Activated naive CD8-positive, alpha-beta T cell (primary cell): ENCODE data around the gene TCEANC2.

Source experiments
- H3K27ac Mint-ChIP-seq: one replicate; pipeline ENCODE4 v1.8.0; 2021; ENCODE audit warnings: mixed read lengths
- H3K27me3 Mint-ChIP-seq: one replicate; pipeline ENCODE4 v1.8.0; 2021; ENCODE audit warnings: mixed read lengths
- H3K36me3 Mint-ChIP-seq: one replicate; pipeline ENCODE4 v1.8.0; 2021; ENCODE audit warnings: mixed read lengths
- H3K4me1 Mint-ChIP-seq: one replicate; pipeline ENCODE4 v1.8.0; 2021; ENCODE audit warnings: low read depth, mixed read lengths
- H3K4me3 Mint-ChIP-seq: one replicate; pipeline ENCODE4 v1.8.0; 2021; ENCODE audit warnings: mild to moderate bottlenecking, mixed read lengths
- H3K9me3 Mint-ChIP-seq: one replicate; pipeline ENCODE4 v1.8.0; 2021; ENCODE audit warnings: low read depth, mixed read lengths

Gene TCEANC2

DNA sequence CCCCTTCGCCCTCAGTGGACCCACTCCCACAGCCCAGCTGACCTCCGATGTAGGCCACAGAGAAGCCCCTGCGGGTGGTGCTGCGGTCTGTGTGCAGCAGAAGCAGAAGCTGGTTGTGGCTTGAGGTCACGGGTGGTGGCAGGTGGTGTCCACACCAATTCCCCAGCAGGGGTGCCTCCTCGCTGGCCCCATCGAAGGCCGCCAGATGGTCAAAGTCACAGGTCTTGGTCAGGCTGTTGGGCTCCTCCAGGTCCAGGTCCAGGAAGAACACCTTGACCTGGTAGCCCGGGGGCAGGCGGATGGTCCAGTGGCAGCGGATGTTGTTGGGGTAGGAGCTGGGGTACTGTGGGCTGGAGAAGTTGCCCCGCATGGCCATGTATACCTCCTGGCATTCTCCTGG lies 86.3 kb downstream of the TCEANC2 start:
- no peaks in the 10 kb centered on the region for H3K36me3 Mint-ChIP-seq

DNA sequence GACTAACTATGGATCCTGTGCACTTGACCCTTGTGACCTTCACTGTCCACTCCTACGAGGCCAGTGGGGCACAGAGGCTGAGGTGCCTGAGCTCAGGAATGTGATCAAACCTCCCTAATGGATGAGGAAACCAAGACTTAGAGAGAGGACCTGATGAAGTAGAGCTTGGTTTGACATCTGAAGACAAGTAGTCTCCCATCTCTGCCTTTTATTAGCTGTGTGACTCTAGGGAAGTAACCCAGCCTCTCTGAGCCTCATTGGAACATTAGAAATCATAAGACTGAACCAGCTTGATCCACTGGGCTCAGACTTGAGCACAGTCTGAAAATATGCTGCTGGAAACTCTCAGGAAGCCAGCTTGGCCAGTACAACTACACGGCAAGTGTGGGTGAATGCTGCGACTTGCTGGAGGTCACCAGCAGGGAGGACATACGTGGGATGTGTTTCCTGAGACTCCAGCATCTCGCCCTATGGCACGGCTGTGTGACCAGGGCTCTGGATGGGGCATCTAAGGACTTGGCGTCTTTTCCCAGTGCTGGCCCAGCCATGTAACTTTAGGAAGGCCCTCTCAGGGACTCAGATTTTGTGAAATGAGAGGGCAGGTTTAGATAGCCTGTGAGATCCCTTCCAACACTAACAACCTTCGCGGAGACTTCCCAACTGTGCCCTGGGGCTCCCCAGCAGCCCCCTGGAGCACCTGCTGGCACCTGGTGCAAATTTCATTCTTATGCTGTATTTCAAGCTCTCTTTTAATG lies 88.9 kb downstream of the TCEANC2 start:
- no peak overlapping the region for H3K4me3 Mint-ChIP-seq
- no peak overlapping the region for H3K27ac Mint-ChIP-seq
- H3K4me1 Mint-ChIP-seq, result no peaks in the 10 kb centered on the region
- H3K36me3 Mint-ChIP-seq, result no peaks in the 10 kb centered on the region
- H3K27me3 Mint-ChIP-seq, result no peaks in the 10 kb centered on the region
- H3K9me3 Mint-ChIP-seq, result no peaks in the 10 kb centered on the region

More for the DNA sequence above, 86.3 kb downstream of the TCEANC2 start:
- H3K9me3 Mint-ChIP-seq, result no peaks in the 10 kb centered on the region
- no peak overlapping the region for H3K27ac Mint-ChIP-seq
- no peak overlapping the region for H3K4me3 Mint-ChIP-seq
- H3K4me1 Mint-ChIP-seq, result no peaks in the 10 kb centered on the region
- no peaks in the 10 kb centered on the region for H3K27me3 Mint-ChIP-seq

DNA sequence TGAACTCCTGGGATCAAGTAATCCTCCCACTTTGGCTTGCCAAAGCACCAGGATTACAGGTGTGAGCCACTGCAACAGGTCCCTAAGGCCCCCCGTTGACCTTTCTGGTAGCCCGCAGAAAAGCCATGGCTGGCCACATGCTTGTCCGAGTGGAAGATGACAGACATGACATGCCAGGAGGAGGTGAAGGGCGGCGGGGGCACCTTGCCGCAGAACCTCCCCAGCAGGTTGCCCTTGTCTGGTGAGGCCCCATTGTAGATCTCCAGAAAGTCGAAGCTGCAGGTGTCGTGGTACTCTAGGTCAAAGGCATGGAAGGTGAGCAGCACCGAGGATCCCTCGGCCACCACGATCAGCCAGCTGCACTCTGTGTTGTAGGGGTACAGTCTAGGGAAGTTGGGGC lies 91.0 kb downstream of the TCEANC2 start:
- H3K27me3 Mint-ChIP-seq, result no peaks in the 10 kb centered on the region
- H3K9me3 Mint-ChIP-seq, result no peaks in the 10 kb centered on the region
- H3K36me3 Mint-ChIP-seq, result no peaks in the 10 kb centered on the region
- H3K4me1 Mint-ChIP-seq, result no peaks in the 10 kb centered on the region
- H3K4me3 Mint-ChIP-seq, result no peak overlapping the region
- H3K27ac Mint-ChIP-seq, result no peak overlapping the region

DNA sequence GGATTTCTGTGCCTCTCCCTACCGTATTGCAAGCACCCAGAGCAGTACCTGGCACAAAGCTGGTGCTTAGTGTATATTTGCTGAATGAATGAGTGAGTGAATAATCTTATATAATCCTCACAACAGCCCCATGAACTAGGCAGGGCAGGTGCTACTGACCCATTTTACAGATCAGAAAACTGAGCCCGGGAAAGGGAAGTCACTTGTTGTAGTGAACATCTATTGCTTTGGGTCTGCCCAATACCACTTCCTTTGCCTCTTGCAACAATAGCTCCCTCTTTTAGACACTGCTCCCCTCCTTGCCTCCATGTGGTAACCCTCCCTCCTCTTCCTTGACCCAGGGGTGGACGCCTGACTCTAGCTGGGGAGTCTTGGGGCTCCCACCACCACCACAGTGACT lies 96.3 kb downstream of the TCEANC2 start:
- H3K27me3 Mint-ChIP-seq, result no peaks in the 10 kb centered on the region
- H3K4me1 Mint-ChIP-seq, result no peaks in the 10 kb centered on the region
- no peaks in the 10 kb centered on the region for H3K9me3 Mint-ChIP-seq
- no peak overlapping the region for H3K4me3 Mint-ChIP-seq
- H3K27ac Mint-ChIP-seq, result no peak overlapping the region
- no peaks in the 10 kb centered on the region for H3K36me3 Mint-ChIP-seq

DNA sequence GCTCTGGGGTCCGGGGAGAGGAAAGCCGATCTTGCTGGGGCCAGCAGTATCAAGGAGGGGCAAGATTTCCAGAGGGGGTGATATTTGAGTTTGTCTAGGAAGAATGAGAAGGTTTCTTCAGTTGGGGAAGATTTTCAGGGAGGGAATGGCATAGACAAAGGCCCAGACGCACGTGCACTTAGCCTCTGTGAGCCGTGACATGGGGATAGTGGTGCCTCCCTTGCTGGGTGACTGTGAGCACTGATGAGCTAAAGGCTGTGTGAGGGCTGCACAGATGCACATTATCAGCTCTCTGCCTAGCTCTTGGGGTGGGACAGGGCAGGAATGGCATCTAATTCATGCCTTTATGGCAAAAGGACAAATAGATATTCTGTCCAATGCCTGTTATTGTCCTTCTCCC lies 97.6 kb downstream of the TCEANC2 start:
- H3K9me3 Mint-ChIP-seq, result no peaks in the 10 kb centered on the region
- no peaks in the 10 kb centered on the region for H3K36me3 Mint-ChIP-seq
- H3K4me1 Mint-ChIP-seq, result no peaks in the 10 kb centered on the region
- peak overlapping the region; percentile 34 for H3K27ac Mint-ChIP-seq
- no peaks in the 10 kb centered on the region for H3K27me3 Mint-ChIP-seq
- H3K4me3 Mint-ChIP-seq, result no peak overlapping the region

DNA sequence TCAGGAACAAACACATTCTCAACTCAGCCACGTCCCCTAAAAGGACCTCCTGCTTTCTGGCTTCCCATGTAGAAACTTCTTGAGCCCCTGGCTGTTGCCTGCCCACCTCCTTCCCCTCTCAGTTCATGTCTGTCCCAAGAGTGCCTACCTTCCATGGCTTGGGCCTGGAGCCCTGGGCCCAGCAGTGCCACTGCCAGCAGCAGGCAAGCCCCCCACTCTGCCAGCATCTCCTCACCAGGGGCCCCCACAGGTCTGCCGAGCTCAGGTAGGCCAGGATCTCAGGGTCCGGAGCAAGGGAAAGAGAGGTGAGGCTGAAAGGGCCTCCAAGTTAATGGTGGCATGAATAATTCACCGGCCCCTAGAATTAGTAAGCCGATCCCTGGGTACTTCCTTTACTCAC lies 99.3 kb downstream of the TCEANC2 start, which contains the start of gene CDCP2:
TSS of gene CDCP2 (minus strand) at position 305 of the 400 bp plus-strand sequence. CDS start at position 227, 78 bp downstream.
- no peaks in the 10 kb centered on the region for H3K9me3 Mint-ChIP-seq
- H3K27ac Mint-ChIP-seq, result no peak within 1 kb of the TSS
- H3K36me3 Mint-ChIP-seq, result no peaks in the 10 kb centered on the region
- H3K4me3 Mint-ChIP-seq, result no peak within 1 kb of the TSS
- H3K27me3 Mint-ChIP-seq, result no peaks in the 10 kb centered on the region
- no peaks in the 10 kb centered on the region for H3K4me1 Mint-ChIP-seq

DNA sequence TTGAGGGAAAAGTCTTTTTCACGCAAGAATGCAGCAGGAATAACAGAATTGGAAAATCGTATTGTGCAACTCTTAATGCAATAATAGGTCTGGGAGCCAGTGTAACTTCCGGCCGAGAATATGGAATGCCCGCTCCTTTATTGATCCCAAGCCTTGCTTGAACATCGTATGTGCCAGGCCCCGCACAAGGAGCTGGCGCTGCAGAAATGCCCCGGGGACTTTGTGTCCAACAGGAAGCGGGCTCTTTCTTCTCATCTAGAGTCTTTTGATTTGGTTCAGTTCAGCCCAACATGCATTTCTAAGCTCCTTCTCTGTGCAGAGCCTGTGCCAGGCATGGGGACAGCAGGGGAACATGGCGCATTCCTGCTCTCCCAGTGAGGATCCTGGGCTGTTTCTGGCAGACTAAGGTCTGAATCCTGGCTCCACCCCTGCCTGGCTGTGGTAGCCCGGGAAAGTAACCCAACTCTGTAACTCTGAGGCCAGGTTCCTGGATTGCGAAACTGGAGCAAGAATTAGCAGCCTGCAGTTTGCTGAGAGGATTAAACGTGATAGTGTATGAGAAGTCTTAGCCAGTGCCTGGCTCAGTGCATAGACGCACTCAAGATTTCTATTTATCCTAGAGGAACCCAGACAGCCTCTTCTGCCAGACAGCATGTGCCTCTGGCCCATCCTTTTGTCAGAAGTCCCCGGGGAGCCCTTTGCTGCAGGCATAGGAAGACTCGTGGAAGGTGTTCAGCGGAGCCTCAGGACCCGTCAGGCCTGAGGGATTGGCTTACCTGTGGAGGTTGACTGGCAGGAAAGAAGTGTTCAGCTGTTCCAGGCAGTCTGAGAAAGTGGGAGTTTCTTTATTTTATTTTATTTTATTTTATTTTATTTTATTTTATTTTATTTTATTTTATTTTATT lies 100.4 kb downstream of the TCEANC2 start:
- Mint-ChIP-seq H3K4me1 (no peaks in the 10 kb centered on the region), H3K9me3 (no peaks in the 10 kb centered on the region), H3K36me3 (no peaks in the 10 kb centered on the region), H3K27me3 (no peaks in the 10 kb centered on the region), H3K4me3 (no peak overlapping the region), H3K27ac (no peak overlapping the region)
